GM12878 (cell line): ENCODE results near the gene FOXP4. TPM values are rescaled to one million over a fixed set of nuclear protein-coding genes. Genes with fewer than 3 reads are reported as not detected.

Experiments
- ATF7 ChIP-seq: fragments of 450-650 bp; IDR thresholded peaks from 2 replicates; pipeline ENCODE4 v1.6.1; 2016; ENCODE audit warnings: low read depth, mild to moderate bottlenecking
- BCL11A ChIP-seq: IDR thresholded peaks from 2 replicates; pipeline ENCODE4 v1.6.1; 2011; ENCODE audit warnings: low read depth, low read length
- BMI1 ChIP-seq: fragments of 450-650 bp; IDR thresholded peaks from 2 replicates; pipeline ENCODE4 v1.6.1; 2016; ENCODE audit warnings: mild to moderate bottlenecking, moderate library complexity, borderline replicate concordance
- CBX5 ChIP-seq: sonication (generic); IDR thresholded peaks from 2 replicates; pipeline ENCODE4 v1.6.1; 2016; ENCODE audit warnings: low read depth, moderate library complexity, mild to moderate bottlenecking, inconsistent platforms
- HDAC6 ChIP-seq: fragments of 200-600 bp; sonication (generic); IDR thresholded peaks from one replicate; pipeline ENCODE4 v1.8.0; 2017; ENCODE audit warnings: antibody characterized with exemption; ENCODE audit not compliant: unreplicated experiment
- MXI1 ChIP-seq: fragments of 150-350 bp; IDR thresholded peaks from 2 replicates; pipeline ENCODE4 v1.6.1; 2011; ENCODE audit warnings: low read depth, mild to moderate bottlenecking, inconsistent platforms, low read length, improper control_type of control experiment
- NBN ChIP-seq: fragments of 450-650 bp; IDR thresholded peaks from 2 replicates; pipeline ENCODE4 v1.6.1; 2016
- RB1 ChIP-seq: fragments of 450-650 bp; formaldehyde crosslinking; IDR thresholded peaks from 2 replicates; pipeline ENCODE4 v1.6.1; 2017; ENCODE audit warnings: mild to moderate bottlenecking, borderline replicate concordance
- SPI1 ChIP-seq: IDR thresholded peaks from 2 replicates; pipeline ENCODE4 v1.6.1; 2011; ENCODE audit warnings: low read depth, mild to moderate bottlenecking, low read length, moderate library complexity, borderline replicate concordance; ENCODE audit not compliant: insufficient read depth
- SRF ChIP-seq, 2 experiments: IDR thresholded peaks; 2 replicates each; pipeline ENCODE4 v1.6.1; 2011; ENCODE audit warnings: low read depth in 2 of 2, low read length in 2 of 2, mild to moderate bottlenecking in 1 of 2, moderate library complexity in 1 of 2
- TBL1XR1 ChIP-seq: IDR thresholded peaks from 2 replicates; pipeline ENCODE4 v1.6.1; 2012; ENCODE audit warnings: low read depth, low read length, improper control_type of control experiment
- polyA plus RNA-seq, 11 experiments: library from polyadenylated mRNA; depleted of rRNA in 4 of 11; unstranded in 6 of 11; stranded (reverse) in 5 of 11; fragments of >200 nt; fragmentation: Nextera tagmentation in 4 of 11; fragmentation: Illumina TruSeq in 1 of 11; extraction: Ambion mirVana in 4 of 11; extraction: Trizol in 1 of 11; gene quantifications; 1 replicate in 1 of 11; 2 replicates in 10 of 11; pipeline versions ENCODE4 v1.2.1 to v1.2.3, GENCODE V29; 2011 to 2016; ENCODE audit warnings: inconsistent platforms in 2 of 11, missing spikeins in 2 of 11, low read depth in 1 of 11
- total RNA-seq, 4 experiments: library from RNA; depleted of rRNA in 3 of 4; stranded (reverse); fragments of >200 nt in 3 of 4; fragmentation: Illumina TruSeq in 1 of 4; extraction: Trizol in 1 of 4; gene quantifications; 2 replicates each; pipeline versions ENCODE4 v1.2.1 to v1.2.3, GENCODE V29; 2013 to 2021
- TF ChIP-seq, protein P1 (sequence below): IDR thresholded peaks from 2 replicates; pipeline ENCODE4 v1.6.1; 2012; ENCODE audit warnings: mild to moderate bottlenecking, low read depth, low read length
- TF ChIP-seq, protein P2 (sequence below): IDR thresholded peaks from 2 replicates; pipeline ENCODE4 v1.6.1; 2011; ENCODE audit warnings: borderline replicate concordance, low read depth, mild to moderate bottlenecking, moderate library complexity, mixed read lengths, low read length; ENCODE audit not compliant: insufficient read depth; ENCODE audit errors: extremely low read length
- TF ChIP-seq, protein P3 (sequence below): IDR thresholded peaks from 2 replicates; pipeline ENCODE4 v1.6.1; 2012; ENCODE audit warnings: low read depth, low read length, improper control_type of control experiment
- TF ChIP-seq, protein P4 (sequence below): fragments of 450-650 bp; formaldehyde crosslinking; IDR thresholded peaks from 2 replicates; pipeline ENCODE4 v1.4.0; 2022; ENCODE audit warnings: mild to moderate bottlenecking, moderate library complexity
- TF ChIP-seq, protein P5 (sequence below): fragments of 450-650 bp; IDR thresholded peaks from 2 replicates; pipeline ENCODE4 v1.6.1; 2017; ENCODE audit warnings: borderline replicate concordance
- TF ChIP-seq, protein P6 (sequence below): fragments of 450-650 bp; conservative IDR thresholded peaks from 2 replicates; pipeline ENCODE4 v1.6.1; 2017; ENCODE audit warnings: mild to moderate bottlenecking, moderate library complexity

The FOXP4 gene
- total and polyA plus RNA-seq, 10 of the 15 experiments (the other 5 are each of a cell fraction or from before 2014, with no cell fraction given), result 0.31 to 46.1 (median 2.3) TPM

DNA sequence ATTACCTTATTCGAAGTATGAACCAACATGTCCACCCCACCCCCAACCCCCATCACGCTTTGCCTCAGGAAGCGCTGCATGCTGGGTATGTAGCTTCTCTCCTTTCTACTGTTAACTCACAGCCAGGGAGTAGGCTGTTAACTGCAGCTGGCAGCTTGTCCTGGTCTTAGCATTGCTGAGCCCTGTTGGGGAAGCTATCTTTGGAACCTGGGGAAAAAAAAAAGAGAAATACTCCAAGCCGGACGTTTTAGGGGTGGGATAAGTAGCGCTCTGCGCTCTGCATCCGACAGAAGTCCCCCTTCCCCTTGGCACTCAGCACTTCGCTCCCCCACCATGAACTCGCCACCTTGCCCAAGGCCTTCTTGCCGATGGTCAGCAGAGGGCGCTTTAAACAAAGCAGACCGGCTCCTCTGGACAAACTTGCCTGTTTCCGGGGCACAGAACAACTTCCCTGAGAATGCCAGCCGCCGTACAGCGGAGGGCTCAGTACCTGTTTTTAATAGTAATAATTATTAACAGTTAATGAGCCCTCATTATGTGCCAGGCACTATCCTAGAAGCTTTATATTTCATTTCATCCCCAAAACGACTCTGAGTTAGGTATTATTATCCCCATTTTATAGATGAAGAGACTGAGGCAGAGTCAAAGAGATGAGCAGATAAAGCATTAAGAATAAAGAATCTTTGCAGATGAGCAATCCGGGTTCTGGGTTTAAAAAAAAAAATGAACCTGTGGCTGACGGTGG lies 56.9 kb downstream of the FOXP4 start (continued):
- TF ChIP-seq MXI1 (no peak), NBN (no peak), TBL1XR1 (no peak), CBX5 (no peak), SRF (IDR thresholded peaks at IDR 0.05; ENCODE audit: low read depth in 2 of 2, low read length in 2 of 2) (peak in 1 of 2 experiments; percentile 46; a peak in 1 of 4 replicates), BMI1 (0 out of 2 replicates have a peak, but pooled peaks have one; percentile 36), SPI1 (no peak), HDAC6 (no peak), BCL11A (no peak), ATF7 (no peak), RB1 (peak; percentile 38; the same call in 1 of the 2 replicates)
- TF ChIP-seq, protein P1, sequence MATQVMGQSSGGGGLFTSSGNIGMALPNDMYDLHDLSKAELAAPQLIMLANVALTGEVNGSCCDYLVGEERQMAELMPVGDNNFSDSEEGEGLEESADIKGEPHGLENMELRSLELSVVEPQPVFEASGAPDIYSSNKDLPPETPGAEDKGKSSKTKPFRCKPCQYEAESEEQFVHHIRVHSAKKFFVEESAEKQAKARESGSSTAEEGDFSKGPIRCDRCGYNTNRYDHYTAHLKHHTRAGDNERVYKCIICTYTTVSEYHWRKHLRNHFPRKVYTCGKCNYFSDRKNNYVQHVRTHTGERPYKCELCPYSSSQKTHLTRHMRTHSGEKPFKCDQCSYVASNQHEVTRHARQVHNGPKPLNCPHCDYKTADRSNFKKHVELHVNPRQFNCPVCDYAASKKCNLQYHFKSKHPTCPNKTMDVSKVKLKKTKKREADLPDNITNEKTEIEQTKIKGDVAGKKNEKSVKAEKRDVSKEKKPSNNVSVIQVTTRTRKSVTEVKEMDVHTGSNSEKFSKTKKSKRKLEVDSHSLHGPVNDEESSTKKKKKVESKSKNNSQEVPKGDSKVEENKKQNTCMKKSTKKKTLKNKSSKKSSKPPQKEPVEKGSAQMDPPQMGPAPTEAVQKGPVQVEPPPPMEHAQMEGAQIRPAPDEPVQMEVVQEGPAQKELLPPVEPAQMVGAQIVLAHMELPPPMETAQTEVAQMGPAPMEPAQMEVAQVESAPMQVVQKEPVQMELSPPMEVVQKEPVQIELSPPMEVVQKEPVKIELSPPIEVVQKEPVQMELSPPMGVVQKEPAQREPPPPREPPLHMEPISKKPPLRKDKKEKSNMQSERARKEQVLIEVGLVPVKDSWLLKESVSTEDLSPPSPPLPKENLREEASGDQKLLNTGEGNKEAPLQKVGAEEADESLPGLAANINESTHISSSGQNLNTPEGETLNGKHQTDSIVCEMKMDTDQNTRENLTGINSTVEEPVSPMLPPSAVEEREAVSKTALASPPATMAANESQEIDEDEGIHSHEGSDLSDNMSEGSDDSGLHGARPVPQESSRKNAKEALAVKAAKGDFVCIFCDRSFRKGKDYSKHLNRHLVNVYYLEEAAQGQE, result no peak
- TF ChIP-seq, protein P2, sequence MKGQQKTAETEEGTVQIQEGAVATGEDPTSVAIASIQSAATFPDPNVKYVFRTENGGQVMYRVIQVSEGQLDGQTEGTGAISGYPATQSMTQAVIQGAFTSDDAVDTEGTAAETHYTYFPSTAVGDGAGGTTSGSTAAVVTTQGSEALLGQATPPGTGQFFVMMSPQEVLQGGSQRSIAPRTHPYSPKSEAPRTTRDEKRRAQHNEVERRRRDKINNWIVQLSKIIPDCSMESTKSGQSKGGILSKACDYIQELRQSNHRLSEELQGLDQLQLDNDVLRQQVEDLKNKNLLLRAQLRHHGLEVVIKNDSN, result no peak
- TF ChIP-seq, protein P3, sequence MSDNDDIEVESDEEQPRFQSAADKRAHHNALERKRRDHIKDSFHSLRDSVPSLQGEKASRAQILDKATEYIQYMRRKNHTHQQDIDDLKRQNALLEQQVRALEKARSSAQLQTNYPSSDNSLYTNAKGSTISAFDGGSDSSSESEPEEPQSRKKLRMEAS, result no peak
- TF ChIP-seq, protein P4, sequence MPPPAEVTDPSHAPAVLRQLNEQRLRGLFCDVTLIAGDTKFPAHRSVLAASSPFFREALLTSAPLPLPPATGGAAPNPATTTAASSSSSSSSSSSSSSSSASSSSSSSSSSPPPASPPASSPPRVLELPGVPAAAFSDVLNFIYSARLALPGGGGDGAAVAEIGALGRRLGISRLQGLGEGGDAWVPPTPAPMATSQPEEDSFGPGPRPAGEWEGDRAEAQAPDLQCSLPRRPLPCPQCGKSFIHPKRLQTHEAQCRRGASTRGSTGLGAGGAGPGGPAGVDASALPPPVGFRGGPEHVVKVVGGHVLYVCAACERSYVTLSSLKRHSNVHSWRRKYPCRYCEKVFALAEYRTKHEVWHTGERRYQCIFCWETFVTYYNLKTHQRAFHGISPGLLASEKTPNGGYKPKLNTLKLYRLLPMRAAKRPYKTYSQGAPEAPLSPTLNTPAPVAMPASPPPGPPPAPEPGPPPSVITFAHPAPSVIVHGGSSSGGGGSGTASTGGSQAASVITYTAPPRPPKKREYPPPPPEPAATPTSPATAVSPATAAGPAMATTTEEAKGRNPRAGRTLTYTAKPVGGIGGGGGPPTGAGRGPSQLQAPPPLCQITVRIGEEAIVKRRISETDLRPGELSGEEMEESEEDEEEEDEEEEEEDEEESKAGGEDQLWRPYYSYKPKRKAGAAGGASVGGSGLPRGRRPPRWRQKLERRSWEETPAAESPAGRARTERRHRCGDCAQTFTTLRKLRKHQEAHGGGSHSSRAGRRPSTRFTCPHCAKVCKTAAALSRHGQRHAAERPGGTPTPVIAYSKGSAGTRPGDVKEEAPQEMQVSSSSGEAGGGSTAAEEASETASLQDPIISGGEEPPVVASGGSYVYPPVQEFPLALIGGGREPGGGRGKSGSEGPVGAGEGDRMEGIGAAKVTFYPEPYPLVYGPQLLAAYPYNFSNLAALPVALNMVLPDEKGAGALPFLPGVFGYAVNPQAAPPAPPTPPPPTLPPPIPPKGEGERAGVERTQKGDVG (CRISPR knock-in tag), result no peak
- TF ChIP-seq, protein P5, sequence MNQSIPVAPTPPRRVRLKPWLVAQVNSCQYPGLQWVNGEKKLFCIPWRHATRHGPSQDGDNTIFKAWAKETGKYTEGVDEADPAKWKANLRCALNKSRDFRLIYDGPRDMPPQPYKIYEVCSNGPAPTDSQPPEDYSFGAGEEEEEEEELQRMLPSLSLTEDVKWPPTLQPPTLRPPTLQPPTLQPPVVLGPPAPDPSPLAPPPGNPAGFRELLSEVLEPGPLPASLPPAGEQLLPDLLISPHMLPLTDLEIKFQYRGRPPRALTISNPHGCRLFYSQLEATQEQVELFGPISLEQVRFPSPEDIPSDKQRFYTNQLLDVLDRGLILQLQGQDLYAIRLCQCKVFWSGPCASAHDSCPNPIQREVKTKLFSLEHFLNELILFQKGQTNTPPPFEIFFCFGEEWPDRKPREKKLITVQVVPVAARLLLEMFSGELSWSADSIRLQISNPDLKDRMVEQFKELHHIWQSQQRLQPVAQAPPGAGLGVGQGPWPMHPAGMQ, result no peak
- TF ChIP-seq, protein P6, sequence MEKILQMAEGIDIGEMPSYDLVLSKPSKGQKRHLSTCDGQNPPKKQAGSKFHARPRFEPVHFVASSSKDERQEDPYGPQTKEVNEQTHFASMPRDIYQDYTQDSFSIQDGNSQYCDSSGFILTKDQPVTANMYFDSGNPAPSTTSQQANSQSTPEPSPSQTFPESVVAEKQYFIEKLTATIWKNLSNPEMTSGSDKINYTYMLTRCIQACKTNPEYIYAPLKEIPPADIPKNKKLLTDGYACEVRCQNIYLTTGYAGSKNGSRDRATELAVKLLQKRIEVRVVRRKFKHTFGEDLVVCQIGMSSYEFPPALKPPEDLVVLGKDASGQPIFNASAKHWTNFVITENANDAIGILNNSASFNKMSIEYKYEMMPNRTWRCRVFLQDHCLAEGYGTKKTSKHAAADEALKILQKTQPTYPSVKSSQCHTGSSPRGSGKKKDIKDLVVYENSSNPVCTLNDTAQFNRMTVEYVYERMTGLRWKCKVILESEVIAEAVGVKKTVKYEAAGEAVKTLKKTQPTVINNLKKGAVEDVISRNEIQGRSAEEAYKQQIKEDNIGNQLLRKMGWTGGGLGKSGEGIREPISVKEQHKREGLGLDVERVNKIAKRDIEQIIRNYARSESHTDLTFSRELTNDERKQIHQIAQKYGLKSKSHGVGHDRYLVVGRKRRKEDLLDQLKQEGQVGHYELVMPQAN, result no peak
